GM19372 (cell line): ENCODE results near the gene CD40LG.

Source experiments
- ATAC-seq: cut with Tn5 transposase; IDR thresholded peaks from one replicate; pipeline ENCODE4 v1.9.1; 2021; ENCODE audit warnings: mild to moderate bottlenecking, low read depth, moderate library complexity; ENCODE audit not compliant: unreplicated experiment

The CD40LG gene

DNA sequence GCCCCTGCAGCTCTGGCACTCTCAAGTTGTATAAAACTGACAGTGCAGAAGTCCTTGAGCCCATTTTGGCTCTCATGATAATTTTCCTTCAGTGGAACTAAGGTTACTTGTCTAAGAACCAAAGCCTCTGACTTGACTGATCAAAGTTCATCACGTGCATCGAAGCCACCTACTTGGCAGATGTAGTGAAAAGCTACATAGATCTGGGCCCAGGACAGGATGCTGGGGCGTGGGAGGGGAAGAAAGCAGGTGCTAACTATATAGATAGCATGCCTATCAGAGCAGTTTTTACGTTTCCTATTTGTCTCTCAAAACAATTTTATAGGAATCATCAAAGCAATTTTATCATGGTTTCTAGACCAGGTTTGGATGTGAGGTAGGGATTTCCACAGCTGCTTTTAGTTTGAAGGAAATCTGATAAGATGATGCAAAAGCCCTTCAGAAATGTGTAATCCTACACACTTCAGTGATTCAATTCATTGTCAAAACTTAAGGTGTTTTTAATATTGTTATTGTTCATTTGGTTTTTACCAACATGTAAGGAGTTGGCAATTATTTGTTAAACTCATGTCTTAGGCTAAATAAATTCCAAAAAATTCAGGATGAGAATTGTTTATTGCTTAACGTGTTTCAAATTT is 1.2 kb upstream of the CD40LG start:
- ATAC-seq: no peak

DNA sequence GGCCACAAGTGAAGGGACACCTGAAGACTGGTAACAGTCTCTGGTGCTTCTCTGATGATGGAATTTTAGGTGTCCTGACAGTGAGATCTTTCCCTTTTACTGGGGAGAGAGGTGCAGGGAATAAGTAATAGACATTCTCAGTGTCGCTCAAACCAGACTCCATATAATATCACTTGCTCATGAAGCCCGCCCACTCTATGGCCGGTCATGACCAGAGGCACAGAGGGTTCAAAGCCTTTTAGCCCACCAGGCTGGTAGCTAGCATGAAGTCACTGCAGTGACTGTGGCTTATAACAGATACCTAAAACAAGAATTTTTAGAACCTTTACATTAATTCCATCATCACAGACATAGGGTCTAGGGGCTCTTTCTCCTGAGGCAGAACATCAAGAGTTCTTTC is 2.9 kb downstream of the CD40LG start:
- ATAC-seq: no peak

DNA sequence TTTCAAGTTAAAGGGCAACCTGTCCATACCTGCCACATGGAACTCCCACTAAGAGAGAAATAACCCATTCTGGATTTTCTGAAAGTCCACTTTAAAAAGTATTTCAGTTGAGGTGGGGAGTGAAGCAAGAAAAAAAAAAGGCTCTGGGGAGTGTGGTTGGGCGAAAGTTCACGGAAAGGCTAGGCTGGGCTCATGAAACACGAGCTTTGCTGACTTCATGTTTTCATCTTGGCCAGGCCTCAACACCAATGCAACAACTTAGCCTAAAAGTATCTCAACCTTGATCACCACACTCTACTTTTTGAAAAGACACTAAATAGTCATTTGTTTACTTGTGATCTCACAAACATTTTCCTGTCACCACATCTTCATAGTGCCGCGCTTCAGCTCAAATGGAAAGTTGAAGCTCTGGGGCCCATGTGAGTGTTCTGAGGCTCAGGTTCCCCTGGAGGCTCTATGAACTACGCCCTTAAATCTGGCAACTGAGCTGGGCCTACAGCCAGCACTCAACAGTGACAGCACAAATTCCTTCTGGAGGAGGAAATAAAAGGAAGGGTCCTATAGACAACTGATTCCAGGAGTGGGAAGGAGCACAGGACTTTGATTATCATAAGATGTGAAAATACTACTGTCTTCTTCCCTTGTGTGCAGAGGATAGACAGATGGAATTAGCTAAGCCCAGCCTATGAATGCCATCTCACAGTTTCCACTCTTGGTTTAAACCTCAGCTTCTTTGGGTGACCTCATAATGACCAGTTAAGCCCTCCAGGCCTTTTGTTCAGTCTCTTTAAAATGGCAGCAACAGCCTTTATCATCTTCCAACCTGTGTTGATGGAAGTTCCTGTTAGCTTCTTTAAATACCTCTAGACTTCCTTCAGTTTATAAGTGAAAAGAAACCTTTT is 5.1 kb downstream of the CD40LG start:
- no peak for ATAC-seq

GRCh38 chrX:136656361-136656964 is 8.5 kb downstream of the CD40LG start:
- no peak for ATAC-seq

DNA sequence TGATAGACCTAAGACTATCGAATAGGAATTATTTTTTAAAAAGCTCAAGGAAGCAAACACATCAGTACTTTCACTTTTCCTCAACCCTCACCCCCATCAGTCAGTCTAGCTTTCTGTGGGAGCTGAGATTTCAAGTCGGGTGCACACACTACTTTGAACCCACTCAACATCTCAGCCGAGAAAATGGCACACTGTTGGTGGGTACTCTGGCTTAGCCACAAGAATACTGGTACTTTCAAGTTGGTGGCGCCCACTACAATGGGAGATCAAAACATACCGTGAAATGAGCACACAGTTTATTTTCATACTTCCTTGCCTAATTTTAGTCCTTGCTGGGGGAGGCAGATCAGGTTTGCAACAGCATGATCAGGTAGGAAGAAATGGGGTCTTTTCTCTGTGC is 10.2 kb downstream of the CD40LG start:
- no peak for ATAC-seq

- ATAC-seq: no peak
Measured at GRCh38 chrX:136659174-136659573, 11.2 kb downstream of the CD40LG start.

GRCh38 chrX:136660896-136661295 is 12.9 kb downstream of the CD40LG start:
- ATAC-seq: no peak

DNA sequence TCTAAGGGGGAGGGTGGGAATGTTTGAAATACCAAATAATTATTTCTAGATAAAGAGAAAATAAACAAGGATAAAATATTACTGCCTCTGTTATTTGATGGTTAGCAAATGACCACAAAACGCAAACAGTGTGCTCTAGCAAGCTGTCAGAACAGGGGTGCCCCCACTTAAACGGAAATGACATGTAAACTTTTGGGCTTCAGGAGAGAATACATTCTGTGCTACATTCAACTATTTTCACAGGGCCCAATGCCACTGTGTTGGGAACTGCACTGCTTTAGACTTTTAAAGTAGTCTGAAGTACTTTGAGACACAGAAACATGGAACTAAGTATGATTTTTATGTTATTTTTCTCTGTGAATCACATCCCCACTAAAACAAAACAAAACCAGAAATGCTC is 14.1 kb downstream of the CD40LG start:
- ATAC-seq: no peak

- ATAC-seq: no peak
Measured at GRCh38 chrX:136662976-136663375, 15.0 kb downstream of the CD40LG start.

DNA sequence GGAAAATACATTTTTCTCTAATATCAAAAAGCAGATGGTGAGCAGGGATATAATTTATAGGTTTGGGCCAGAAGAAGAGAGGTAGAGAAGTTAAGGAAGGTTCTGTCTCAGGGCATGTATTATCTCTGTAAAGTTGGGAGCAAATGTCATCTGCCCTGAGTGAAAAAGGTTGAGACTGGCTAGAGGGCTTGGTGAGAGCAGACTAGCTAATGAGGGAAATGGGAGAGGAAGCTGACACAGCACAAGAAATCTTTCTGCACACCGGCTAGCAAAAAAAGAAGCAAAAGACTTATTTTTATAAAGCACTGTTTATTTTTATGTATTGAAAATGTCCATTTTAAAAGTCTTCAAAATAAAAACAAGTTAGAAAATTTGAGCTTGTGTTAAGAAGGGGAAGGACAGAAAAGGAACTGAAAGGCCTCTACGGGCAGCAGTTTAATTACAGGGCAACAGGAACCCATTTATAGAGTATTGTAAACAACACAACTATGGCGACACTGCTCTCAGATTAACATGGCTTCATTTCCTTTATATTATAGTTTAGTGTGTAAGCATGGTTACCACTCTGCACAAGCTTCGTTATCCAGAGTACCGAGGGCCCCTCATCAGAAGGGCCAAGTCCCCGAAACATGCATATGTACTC is 17.4 kb downstream of the CD40LG start:
- ATAC-seq: no peak

GRCh38 chrX:136666088-136666487 is 18.1 kb downstream of the CD40LG start:
- ATAC-seq: no peak

- ATAC-seq: no peak
Measured at GRCh38 chrX:136667446-136668168, 19.6 kb downstream of the CD40LG start.

DNA sequence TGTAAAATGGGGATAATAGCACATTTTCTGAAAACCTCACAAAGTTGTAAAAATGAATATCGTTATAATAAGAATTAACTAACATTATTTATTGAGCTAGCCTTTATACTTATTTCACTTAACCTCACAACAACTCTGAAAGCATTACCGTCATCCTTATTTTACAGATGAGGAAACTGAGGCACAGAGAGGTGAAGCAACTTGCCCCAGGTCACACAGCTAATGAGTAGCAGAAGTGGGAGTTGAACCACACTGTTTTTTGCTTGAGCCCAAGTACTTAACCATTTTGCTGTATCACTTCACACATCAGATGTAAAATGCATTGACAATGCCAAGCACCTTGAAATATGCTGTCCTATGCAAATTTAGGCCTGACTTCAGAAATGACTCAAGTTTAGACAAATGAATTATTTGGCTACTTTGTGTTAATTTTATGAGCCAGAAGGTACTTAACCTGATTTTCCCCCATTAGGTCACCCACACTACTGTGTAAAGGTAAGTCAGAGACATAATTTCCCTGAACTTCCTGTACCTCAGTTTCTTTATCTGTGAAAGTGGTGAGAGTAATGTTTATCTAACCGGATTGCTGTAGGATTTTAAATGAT is 23.1 kb downstream of the CD40LG start:
- ATAC-seq: no peak

GRCh38 chrX:136674270-136674985 is 26.5 kb downstream of the CD40LG start:
- ATAC-seq: no peak

DNA sequence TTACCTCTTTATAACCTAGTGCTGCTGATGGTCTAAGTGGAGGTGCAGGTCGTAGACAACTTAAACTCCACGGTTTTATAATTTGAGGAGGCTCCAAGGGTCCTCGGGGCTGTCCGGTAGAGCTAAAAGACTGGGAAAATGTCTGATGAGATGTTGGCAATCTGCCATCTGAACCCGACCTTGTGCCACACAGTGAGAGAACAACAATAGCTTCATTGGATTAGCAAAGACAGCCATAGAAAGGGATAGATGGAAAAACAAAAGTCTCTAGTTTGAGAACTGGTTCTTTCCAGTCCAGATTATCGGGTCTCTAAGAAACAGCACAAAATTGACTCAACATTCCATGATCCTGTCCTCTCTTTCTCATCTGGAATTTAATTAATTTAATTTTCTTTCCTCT is 31.6 kb downstream of the CD40LG start:
- no peak for ATAC-seq

- ATAC-seq: no peak
Measured at GRCh38 chrX:136684120-136684519, 36.2 kb downstream of the CD40LG start.

DNA sequence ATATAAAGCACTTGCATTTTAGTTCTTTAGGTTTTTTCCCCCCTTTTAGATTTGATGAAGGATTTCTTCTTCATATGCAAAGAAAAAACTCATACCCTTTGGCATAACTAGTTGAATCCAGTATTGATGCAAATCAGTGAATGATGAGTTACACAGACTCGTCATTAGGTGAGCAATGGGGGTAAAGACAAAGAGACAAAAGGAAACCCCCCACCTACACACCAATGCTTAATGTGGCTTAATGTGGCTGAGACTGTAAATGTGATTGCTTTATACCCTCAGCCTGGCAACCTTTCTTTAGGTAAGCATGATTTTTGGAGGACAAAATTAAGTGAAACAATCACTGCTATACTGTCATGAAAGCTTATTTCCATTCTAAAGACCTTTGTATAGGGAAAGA is 39.5 kb downstream of the CD40LG start:
- no peak for ATAC-seq

- ATAC-seq: no peak
Measured at GRCh38 chrX:136689436-136689835, 41.5 kb downstream of the CD40LG start.

GRCh38 chrX:136691028-136691809 is 43.3 kb downstream of the CD40LG start:
- ATAC-seq: no peak
